ENCODE data around the gene TGFBR1.

DNA sequence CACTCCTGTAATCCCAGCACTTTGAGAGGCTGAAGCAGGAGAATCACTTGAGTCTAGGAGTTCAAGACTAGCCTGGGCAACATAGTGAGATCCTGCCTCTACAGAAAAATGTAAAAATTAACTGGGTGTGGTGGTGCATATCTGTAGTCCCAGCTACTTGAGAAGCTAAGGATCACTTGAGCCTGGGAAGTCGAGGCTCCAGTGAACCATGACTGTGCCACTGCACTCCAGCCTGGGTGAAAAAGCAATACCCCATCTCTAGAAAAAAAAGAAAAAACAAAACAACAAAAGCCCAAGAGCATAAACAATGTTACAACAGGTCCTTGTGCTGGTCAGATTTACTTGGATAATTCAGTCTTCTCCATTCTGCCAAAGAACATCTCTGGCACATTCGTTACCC, 44.3 kb upstream of the TGFBR1 start:
- TF ChIP-seq, protein P1, sequence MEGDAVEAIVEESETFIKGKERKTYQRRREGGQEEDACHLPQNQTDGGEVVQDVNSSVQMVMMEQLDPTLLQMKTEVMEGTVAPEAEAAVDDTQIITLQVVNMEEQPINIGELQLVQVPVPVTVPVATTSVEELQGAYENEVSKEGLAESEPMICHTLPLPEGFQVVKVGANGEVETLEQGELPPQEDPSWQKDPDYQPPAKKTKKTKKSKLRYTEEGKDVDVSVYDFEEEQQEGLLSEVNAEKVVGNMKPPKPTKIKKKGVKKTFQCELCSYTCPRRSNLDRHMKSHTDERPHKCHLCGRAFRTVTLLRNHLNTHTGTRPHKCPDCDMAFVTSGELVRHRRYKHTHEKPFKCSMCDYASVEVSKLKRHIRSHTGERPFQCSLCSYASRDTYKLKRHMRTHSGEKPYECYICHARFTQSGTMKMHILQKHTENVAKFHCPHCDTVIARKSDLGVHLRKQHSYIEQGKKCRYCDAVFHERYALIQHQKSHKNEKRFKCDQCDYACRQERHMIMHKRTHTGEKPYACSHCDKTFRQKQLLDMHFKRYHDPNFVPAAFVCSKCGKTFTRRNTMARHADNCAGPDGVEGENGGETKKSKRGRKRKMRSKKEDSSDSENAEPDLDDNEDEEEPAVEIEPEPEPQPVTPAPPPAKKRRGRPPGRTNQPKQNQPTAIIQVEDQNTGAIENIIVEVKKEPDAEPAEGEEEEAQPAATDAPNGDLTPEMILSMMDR (IDR thresholded peaks at IDR 0.05; ENCODE audit: borderline replicate concordance, extremely low read depth, low read length, poor library complexity, severe bottlenecking) = no peak
- TF ChIP-seq EZH2 (IDR thresholded peaks at IDR 0.05; ENCODE audit: borderline replicate concordance, low read depth, low read length, severe bottlenecking) = no peak
